ENCODE results near the gene CD69. TPM values are rescaled to one million over a fixed set of nuclear protein-coding genes. Genes with fewer than 3 reads are reported as not detected.

CD69 gene
- total RNA-seq, 1 experiment from 2014 or later = not detected

DNA sequence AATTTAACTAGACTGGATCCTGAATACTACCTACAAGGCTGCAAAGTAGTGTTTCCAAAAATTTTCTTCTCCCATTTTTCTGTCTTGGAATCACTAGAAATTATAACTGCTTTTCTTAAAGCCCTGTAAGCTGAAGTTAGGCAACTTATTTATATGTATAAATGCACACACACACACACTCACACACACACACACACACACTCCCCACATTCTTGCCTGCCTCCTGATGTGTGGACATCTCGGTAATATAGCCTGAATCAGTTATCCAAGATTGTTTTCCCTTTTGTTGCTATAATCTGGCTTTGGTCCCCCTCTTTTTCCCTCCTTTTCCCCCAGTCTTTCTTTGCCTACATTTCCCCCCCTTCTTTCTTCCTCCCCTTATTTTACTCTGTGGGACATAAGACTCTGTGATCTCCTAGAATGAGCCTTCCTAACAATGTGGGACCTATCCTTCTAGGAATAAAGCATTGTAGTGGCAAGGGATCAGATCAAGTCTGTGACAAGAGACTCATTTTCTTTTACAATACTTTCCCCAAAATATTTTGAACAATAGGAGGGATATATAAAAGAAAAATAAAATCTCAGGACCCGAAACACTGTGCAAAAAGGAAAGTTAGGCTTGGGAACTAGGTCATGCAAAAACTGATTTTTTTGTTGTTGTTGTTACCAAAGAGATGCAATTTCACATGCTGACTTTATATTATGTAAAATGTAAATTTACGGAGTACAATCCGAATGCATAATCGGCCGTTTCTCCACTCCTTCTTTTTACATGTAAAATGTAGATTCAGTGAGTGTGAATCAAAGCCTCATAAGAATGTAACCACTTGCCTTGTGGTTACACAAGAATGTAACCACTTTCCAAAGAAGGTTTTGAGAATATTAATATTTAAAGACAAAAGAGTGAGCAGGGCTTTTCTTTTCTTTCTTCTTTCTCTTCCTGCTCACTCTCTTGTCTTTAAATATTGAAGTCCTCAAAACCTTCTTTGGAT, 26.3 kb upstream of the CD69 start:
- POLR2A ChIA-PET = no interaction called here
- intact Hi-C loops (cut with micrococcal nuclease; ENCODE audit: unreplicated experiment) = no loop called here
- H3K27ac Mint-ChIP-seq (ENCODE audit: unreplicated experiment) = no peak overlapping the region
- no TSS peak for BruUV-seq (replicated peaks)
- Histone ChIP-seq H3K27me3 (replicated peaks; ENCODE audit: control insufficient read depth, insufficient read depth, low read length) (no peaks in the 10 kb centered on the region), H3K4me3 (ENCODE audit: low read depth, low read length) (no peak overlapping the region), H3K36me3 (ENCODE audit: control insufficient read depth, insufficient read depth, low read length) (no peaks in the 10 kb centered on the region), H3K4me1 (no peaks in the 10 kb centered on the region), H3K9me3 (no peaks in the 10 kb centered on the region; the same call in 1 of the 2 replicates)
- DNase-seq = no peak
- TF ChIP-seq, protein P1, sequence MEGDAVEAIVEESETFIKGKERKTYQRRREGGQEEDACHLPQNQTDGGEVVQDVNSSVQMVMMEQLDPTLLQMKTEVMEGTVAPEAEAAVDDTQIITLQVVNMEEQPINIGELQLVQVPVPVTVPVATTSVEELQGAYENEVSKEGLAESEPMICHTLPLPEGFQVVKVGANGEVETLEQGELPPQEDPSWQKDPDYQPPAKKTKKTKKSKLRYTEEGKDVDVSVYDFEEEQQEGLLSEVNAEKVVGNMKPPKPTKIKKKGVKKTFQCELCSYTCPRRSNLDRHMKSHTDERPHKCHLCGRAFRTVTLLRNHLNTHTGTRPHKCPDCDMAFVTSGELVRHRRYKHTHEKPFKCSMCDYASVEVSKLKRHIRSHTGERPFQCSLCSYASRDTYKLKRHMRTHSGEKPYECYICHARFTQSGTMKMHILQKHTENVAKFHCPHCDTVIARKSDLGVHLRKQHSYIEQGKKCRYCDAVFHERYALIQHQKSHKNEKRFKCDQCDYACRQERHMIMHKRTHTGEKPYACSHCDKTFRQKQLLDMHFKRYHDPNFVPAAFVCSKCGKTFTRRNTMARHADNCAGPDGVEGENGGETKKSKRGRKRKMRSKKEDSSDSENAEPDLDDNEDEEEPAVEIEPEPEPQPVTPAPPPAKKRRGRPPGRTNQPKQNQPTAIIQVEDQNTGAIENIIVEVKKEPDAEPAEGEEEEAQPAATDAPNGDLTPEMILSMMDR (IDR thresholded peaks at IDR 0.05; ENCODE audit: insufficient read depth in 1 of 2, low read depth in 1 of 2, low read length in 1 of 2, severe bottlenecking in 1 of 2, unreplicated experiment in 1 of 2) = no peak
- H3K27me3 Mint-ChIP-seq (ENCODE audit: insufficient read depth, unreplicated experiment) = peaks cover 12% of the 10 kb centered on the region
- no peak overlapping the region for H3K4me3 Mint-ChIP-seq (ENCODE audit: unreplicated experiment)
- CTCF ChIA-PET = interaction anchor here (0.6 kb wide), 1 partner anchor 25 kb away, joined by 6 read pairs; no protein-coding TSS in a partner anchor
- no peaks in the 10 kb centered on the region for H3K4me1 Mint-ChIP-seq (ENCODE audit: low read depth, unreplicated experiment)
- no peaks in the 10 kb centered on the region for H3K9me3 Mint-ChIP-seq (ENCODE audit: unreplicated experiment)
- no peaks in the 10 kb centered on the region for H3K36me3 Mint-ChIP-seq (ENCODE audit: insufficient read depth, unreplicated experiment)

GRCh38 chr12:9784816-9785215, 24.1 kb upstream of the CD69 start:
- Histone ChIP-seq H3K4me1 (no peaks in the 10 kb centered on the region), H3K36me3 (ENCODE audit: control insufficient read depth, insufficient read depth, low read length) (no peaks in the 10 kb centered on the region), H3K9me3 (no peaks in the 10 kb centered on the region; the same call in 1 of the 2 replicates), H3K27me3 (replicated peaks; ENCODE audit: control insufficient read depth, insufficient read depth, low read length) (no peaks in the 10 kb centered on the region), H3K4me3 (ENCODE audit: low read depth, low read length) (no peak overlapping the region)
- H3K4me1 Mint-ChIP-seq (ENCODE audit: low read depth, unreplicated experiment) = no peaks in the 10 kb centered on the region
- H3K9me3 Mint-ChIP-seq (ENCODE audit: unreplicated experiment) = no peaks in the 10 kb centered on the region
- H3K27me3 Mint-ChIP-seq (ENCODE audit: insufficient read depth, unreplicated experiment) = peaks cover 10% of the 10 kb centered on the region
- POLR2A ChIA-PET = no interaction called here
- BruUV-seq (replicated peaks) = no TSS peak
- DNase-seq = no peak
- no peaks in the 10 kb centered on the region for H3K36me3 Mint-ChIP-seq (ENCODE audit: insufficient read depth, unreplicated experiment)
- H3K27ac Mint-ChIP-seq (ENCODE audit: unreplicated experiment) = no peak overlapping the region
- intact Hi-C loops (cut with micrococcal nuclease; ENCODE audit: unreplicated experiment) = no loop called here
- H3K4me3 Mint-ChIP-seq (ENCODE audit: unreplicated experiment) = no peak overlapping the region
- CTCF ChIA-PET = interaction anchor here (1.2 kb wide), 1 partner anchor 13 kb away, joined by 3 read pairs; no protein-coding TSS in a partner anchor
- TF ChIP-seq, protein P1 (IDR thresholded peaks at IDR 0.05; ENCODE audit: insufficient read depth in 1 of 2, low read depth in 1 of 2, low read length in 1 of 2, severe bottlenecking in 1 of 2, unreplicated experiment in 1 of 2) = no peak

- no peak overlapping the region for H3K4me3 Mint-ChIP-seq (ENCODE audit: unreplicated experiment)
- no peaks in the 10 kb centered on the region for H3K36me3 Mint-ChIP-seq (ENCODE audit: insufficient read depth, unreplicated experiment)
- Histone ChIP-seq H3K36me3 (ENCODE audit: control insufficient read depth, insufficient read depth, low read length) (no peaks in the 10 kb centered on the region), H3K4me1 (no peaks in the 10 kb centered on the region), H3K9me3 (no peaks in the 10 kb centered on the region), H3K27me3 (replicated peaks; ENCODE audit: control insufficient read depth, insufficient read depth, low read length) (no peaks in the 10 kb centered on the region), H3K4me3 (ENCODE audit: low read depth, low read length) (no peak overlapping the region)
- TF ChIP-seq, protein P1 (IDR thresholded peaks at IDR 0.05; ENCODE audit: insufficient read depth in 1 of 2, low read depth in 1 of 2, low read length in 1 of 2, severe bottlenecking in 1 of 2, unreplicated experiment in 1 of 2) = no peak
- intact Hi-C loops (cut with micrococcal nuclease; ENCODE audit: unreplicated experiment) = no loop called here
- peaks cover 13% of the 10 kb centered on the region for H3K27me3 Mint-ChIP-seq (ENCODE audit: insufficient read depth, unreplicated experiment)
- CTCF ChIA-PET = interaction anchor here (1.2 kb wide), 1 partner anchor 14 kb away, joined by 3 read pairs; no protein-coding TSS in a partner anchor
- H3K9me3 Mint-ChIP-seq (ENCODE audit: unreplicated experiment) = no peaks in the 10 kb centered on the region
- DNase-seq = no peak
- no TSS peak for BruUV-seq (replicated peaks)
- H3K4me1 Mint-ChIP-seq (ENCODE audit: low read depth, unreplicated experiment) = no peaks in the 10 kb centered on the region
- no peak overlapping the region for H3K27ac Mint-ChIP-seq (ENCODE audit: unreplicated experiment)
- POLR2A ChIA-PET = no interaction called here
Measured at GRCh38 chr12:9784326-9784725, 23.6 kb upstream of the CD69 start.

Measured in Caco-2 (cell line).